ENCODE measurements around the gene SLC6A4.
"Not testable (repeated sequence)": the region's sequence is repeated elsewhere in the genome, so short reads cannot be mapped to it uniquely, and the experiment has no call there.

Gene SLC6A4

DNA sequence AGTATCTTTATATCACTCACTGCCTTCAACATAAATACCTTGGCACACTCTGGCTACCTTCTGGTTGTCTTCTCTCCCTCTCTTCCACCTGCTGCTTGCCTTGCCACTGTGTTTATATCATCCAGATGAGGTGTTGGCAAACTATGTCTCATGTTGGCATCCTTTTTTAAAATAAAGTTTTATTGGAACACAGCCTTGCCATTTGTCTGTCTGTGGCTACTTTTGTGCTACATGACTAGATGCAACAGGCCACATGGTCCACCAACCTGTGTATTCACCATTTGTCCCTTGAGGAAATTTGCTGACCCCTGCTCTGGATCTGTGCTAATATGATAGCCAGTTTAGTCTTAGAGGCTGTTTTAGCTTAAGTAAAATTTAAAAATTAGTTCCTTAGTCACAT lies 82.0 kb downstream of the SLC6A4 start:
- in situ Hi-C loops (cut with HindIII; ENCODE audit: low pct_ligation_motif_present, low pct_unique_long_range_greater_than_20kb, low sequenced_read_pairs) = no loop called here
- DNase-seq = no peak

DNA sequence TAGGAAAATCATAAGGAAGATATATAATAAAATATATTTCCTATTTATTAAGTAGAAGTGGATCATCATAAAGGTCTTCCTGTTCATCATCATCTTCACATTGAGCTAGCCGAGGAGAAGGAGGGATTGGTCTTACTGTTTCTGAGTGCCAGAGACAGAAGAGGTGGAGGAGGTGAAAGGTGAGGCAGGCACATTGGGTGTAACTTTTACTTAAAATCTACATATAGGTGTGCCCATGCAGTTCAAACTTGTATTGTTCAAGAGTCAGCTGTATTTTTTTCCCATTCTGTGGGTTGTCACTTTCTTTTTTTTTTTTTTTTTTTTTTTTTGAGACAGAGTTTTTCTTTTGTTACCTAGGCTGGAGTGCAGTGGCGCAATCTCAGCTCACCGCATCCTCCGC lies 84.0 kb downstream of the SLC6A4 start:
- no peak for DNase-seq
- in situ Hi-C loops (cut with HindIII; ENCODE audit: low pct_ligation_motif_present, low pct_unique_long_range_greater_than_20kb, low sequenced_read_pairs) = no loop called here

DNA sequence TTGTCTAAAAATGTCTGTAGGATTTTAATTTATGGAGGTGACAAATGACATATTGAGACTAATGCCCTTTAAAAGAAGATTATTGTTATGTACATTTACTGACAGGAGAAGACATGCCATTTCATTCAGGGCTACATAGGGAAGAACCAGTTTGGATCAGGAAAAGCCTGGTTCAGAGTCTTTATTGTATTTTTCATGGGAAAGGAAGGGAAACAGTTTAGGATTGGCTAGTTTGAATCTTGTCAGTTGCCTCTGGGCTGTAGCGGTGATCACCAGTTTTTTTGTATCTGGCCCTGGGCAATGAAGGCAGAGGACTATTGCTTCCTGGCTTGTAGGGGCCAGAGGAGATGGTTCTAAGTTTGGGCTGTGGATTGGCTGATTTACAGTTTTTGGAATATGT lies 87.1 kb downstream of the SLC6A4 start:
- in situ Hi-C loops (cut with HindIII; ENCODE audit: low pct_ligation_motif_present, low pct_unique_long_range_greater_than_20kb, low sequenced_read_pairs) = no loop called here
- no peak for DNase-seq

DNA sequence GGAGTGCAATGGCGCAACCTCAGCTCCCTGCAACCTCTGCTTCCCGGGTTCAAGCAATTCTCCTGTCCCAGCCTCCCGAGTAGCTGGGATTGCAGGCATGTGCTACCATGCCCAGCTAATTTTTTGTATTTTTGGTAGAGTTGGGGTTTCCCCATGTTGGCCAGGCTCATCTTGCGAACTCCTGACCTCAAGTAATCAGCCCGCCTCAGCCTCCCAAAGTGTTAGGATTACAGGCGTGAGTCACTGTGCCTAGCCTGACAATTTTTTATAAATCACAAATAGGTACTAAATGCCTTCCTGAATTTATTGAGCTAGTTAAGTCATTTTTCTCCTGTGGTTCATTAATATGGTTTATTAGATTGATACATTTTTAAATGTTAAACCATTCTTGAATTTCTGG lies 87.6 kb downstream of the SLC6A4 start:
- in situ Hi-C loops (cut with HindIII; ENCODE audit: low pct_ligation_motif_present, low pct_unique_long_range_greater_than_20kb, low sequenced_read_pairs); DNase-seq: not testable (repeated sequence)

Measured in ACHN (cell line).